Fibroblast of lung (primary cell): Measurements from ENCODE around the gene TMEM242. TPM values are rescaled to one million over a fixed set of nuclear protein-coding genes. Genes with fewer than 3 reads are reported as not detected.

ENCODE experiments used
- DNase-seq, 2 donors: peaks; one replicate each; pipeline versions ENCODE4 v3.0.0 to v3.0.0-alpha.2; 2010; ENCODE audit warnings: low read depth in 2 of 2
- H2AFZ ChIP-seq: 2 replicates; pipeline ENCODE4 v1.5.1; 2012; ENCODE audit warnings: low read length, control low read depth, inconsistent platforms
- H3K27ac ChIP-seq: 2 replicates; pipeline ENCODE4 v1.5.1; 2011; ENCODE audit warnings: low read length, control low read depth; ENCODE audit not compliant: insufficient read depth
- H3K27me3 ChIP-seq: 2 replicates; pipeline ENCODE4 v1.5.1; 2011; ENCODE audit warnings: mild to moderate bottlenecking, low read length; ENCODE audit not compliant: control insufficient read depth, insufficient read depth
- H3K36me3 ChIP-seq: 2 replicates; pipeline ENCODE4 v1.5.1; 2011; ENCODE audit warnings: low read length; ENCODE audit not compliant: control insufficient read depth, insufficient read depth
- H3K4me1 ChIP-seq: 2 replicates; pipeline ENCODE4 v1.5.1; 2011; ENCODE audit warnings: low read length; ENCODE audit not compliant: control insufficient read depth, insufficient read depth; ENCODE audit errors: extremely low read depth
- H3K4me2 ChIP-seq: 2 replicates; pipeline ENCODE4 v1.5.1; 2011; ENCODE audit warnings: low read length, control low read depth; ENCODE audit not compliant: insufficient read depth; ENCODE audit errors: extremely low read depth
- H3K4me3 ChIP-seq, 4 experiments: fragments of 200-600 bp in 1 of 4; sonication (generic) in 1 of 4; replicated peaks in 1 of 4; 2 replicates each; pipeline ENCODE4 v1.5.1; 2011 to 2016; ENCODE audit warnings: low read length in 4 of 4, low read depth in 3 of 4, mild to moderate bottlenecking in 3 of 4, control low read depth in 2 of 4, inconsistent platforms in 1 of 4, mixed read lengths in 1 of 4; ENCODE audit not compliant: insufficient read depth in 1 of 4; ENCODE audit errors: control extremely low read depth in 1 of 4
- H3K79me2 ChIP-seq: 2 replicates; pipeline ENCODE4 v1.5.1; 2012; ENCODE audit warnings: mild to moderate bottlenecking, low read length, inconsistent platforms; ENCODE audit not compliant: control insufficient read depth, insufficient read depth
- H3K9ac ChIP-seq: 2 replicates; pipeline ENCODE4 v1.5.1; 2011; ENCODE audit warnings: mild to moderate bottlenecking, low read length, control low read depth; ENCODE audit not compliant: insufficient read depth
- H3K9me3 ChIP-seq: 2 replicates; pipeline ENCODE4 v1.5.1; 2012; ENCODE audit warnings: low read depth, low read length; ENCODE audit not compliant: control insufficient read depth, insufficient read depth
- H4K20me1 ChIP-seq: 2 replicates; pipeline ENCODE4 v1.5.1; 2011; ENCODE audit warnings: low read length; ENCODE audit not compliant: control insufficient read depth, insufficient read depth; ENCODE audit errors: extremely low read depth
- CTCF ChIP-seq, 2 donors: IDR thresholded peaks in 1 of 2; conservative IDR thresholded peaks in 1 of 2; 1 replicate in 1 of 2; 2 replicates in 1 of 2; pipeline ENCODE4 v1.5.1; 2011 to 2012; ENCODE audit warnings: low read length in 2 of 2, control low read depth in 1 of 2, inconsistent platforms in 1 of 2, low read depth in 1 of 2, mild to moderate bottlenecking in 1 of 2
- EZH2 ChIP-seq: IDR thresholded peaks from 2 replicates; pipeline ENCODE4 v1.5.1; 2012; ENCODE audit warnings: low read length, control low read depth, mild to moderate bottlenecking; ENCODE audit errors: missing control alignments
- polyA plus RNA-seq, 2 donors: library from polyadenylated mRNA; depleted of rRNA in 1 of 2; stranded (reverse) in 1 of 2; unstranded in 1 of 2; fragments of >200 nt; gene quantifications; 2 replicates each; pipeline ENCODE4 v1.2.1, GENCODE V29; 2011 to 2012; ENCODE audit warnings: missing spikeins in 1 of 2
- total RNA-seq: library from RNA; depleted of rRNA; stranded (reverse); fragments of >200 nt; gene quantifications from 2 replicates; pipeline ENCODE4 v1.2.1, GENCODE V29; 2014

The TMEM242 gene
- total and polyA plus RNA-seq, 2 donors (not counting 1 experiment from before 2014, with no cell fraction given), result 7.3 to 7.8 TPM

GRCh38 chr6:157272866-157273755 lies 50.2 kb downstream of the TMEM242 start:
- peaks cover 2% of the 10 kb centered on the region for H3K4me1 ChIP-seq
- H3K79me2 ChIP-seq, result no peaks in the 10 kb centered on the region
- no peaks in the 10 kb centered on the region for H3K27me3 ChIP-seq
- DNase-seq, result no peak
- TF ChIP-seq CTCF (conservative IDR thresholded peaks at IDR 0.05 in 1 of 2, IDR thresholded peaks at IDR 0.05 in 1 of 2; ENCODE audit: low read depth in 1 of 2, low read length in 2 of 2) (no peak), EZH2 (no peak)
- no peaks in the 10 kb centered on the region for H4K20me1 ChIP-seq
- no peak overlapping the region for H3K9ac ChIP-seq
- H2AFZ ChIP-seq, result no peak overlapping the region
- no peak overlapping the region for H3K4me3 ChIP-seq
- H3K9me3 ChIP-seq, result no peaks in the 10 kb centered on the region
- H3K4me2 ChIP-seq, result no peak overlapping the region
- H3K36me3 ChIP-seq, result no peaks in the 10 kb centered on the region
- H3K27ac ChIP-seq, result no peak overlapping the region

- no peaks in the 10 kb centered on the region for H4K20me1 ChIP-seq
- H2AFZ ChIP-seq, result no peak overlapping the region
- peaks cover 2% of the 10 kb centered on the region for H3K4me1 ChIP-seq
- no peaks in the 10 kb centered on the region for H3K36me3 ChIP-seq
- no peak overlapping the region for H3K4me2 ChIP-seq
- no peaks in the 10 kb centered on the region for H3K9me3 ChIP-seq
- no peaks in the 10 kb centered on the region for H3K27me3 ChIP-seq
- no peak for TF ChIP-seq CTCF (conservative IDR thresholded peaks at IDR 0.05 in 1 of 2, IDR thresholded peaks at IDR 0.05 in 1 of 2; ENCODE audit: low read depth in 1 of 2, low read length in 2 of 2)
- H3K9ac ChIP-seq, result no peak overlapping the region
- no peaks in the 10 kb centered on the region for H3K79me2 ChIP-seq
- no peak overlapping the region for H3K27ac ChIP-seq
- H3K4me3 ChIP-seq, result no peak overlapping the region
- DNase-seq, result no peak
Observed at GRCh38 chr6:157272372-157272771, 50.9 kb downstream of the TMEM242 start.

GRCh38 chr6:157271911-157272310 lies 51.4 kb downstream of the TMEM242 start:
- TF ChIP-seq EZH2 (no peak), CTCF (conservative IDR thresholded peaks at IDR 0.05 in 1 of 2, IDR thresholded peaks at IDR 0.05 in 1 of 2; ENCODE audit: low read depth in 1 of 2, low read length in 2 of 2) (no peak)
- H3K9me3 ChIP-seq, result no peaks in the 10 kb centered on the region
- no peaks in the 10 kb centered on the region for H3K27me3 ChIP-seq
- no peaks in the 10 kb centered on the region for H3K36me3 ChIP-seq
- no peak overlapping the region for H3K9ac ChIP-seq
- no peak for DNase-seq
- H3K4me2 ChIP-seq, result no peak overlapping the region
- H3K4me3 ChIP-seq, result no peak overlapping the region
- no peak overlapping the region for H3K27ac ChIP-seq
- H3K4me1 ChIP-seq, result peaks cover 2% of the 10 kb centered on the region
- no peaks in the 10 kb centered on the region for H3K79me2 ChIP-seq
- no peaks in the 10 kb centered on the region for H4K20me1 ChIP-seq
- H2AFZ ChIP-seq, result no peak overlapping the region
